GM18508 (cell line): ENCODE measurements around the gene ARSA.
"Not testable (repeated sequence)": the region's sequence is repeated elsewhere in the genome, so short reads cannot be mapped to it uniquely, and the experiment has no call there.

Source experiments
- ATAC-seq: cut with Tn5 transposase; IDR thresholded peaks from one replicate; pipeline ENCODE4 v1.9.1; 2021; ENCODE audit warnings: moderate number of reproducible peaks; ENCODE audit not compliant: insufficient read depth, unreplicated experiment

The ARSA gene

GRCh38 chr22:50627642-50628542, at the start of gene ARSA:
ARSA (minus strand) TSS chr22:50628152; CDS start chr22:50627779, 373 bp downstream.
- ATAC-seq: no peak

DNA sequence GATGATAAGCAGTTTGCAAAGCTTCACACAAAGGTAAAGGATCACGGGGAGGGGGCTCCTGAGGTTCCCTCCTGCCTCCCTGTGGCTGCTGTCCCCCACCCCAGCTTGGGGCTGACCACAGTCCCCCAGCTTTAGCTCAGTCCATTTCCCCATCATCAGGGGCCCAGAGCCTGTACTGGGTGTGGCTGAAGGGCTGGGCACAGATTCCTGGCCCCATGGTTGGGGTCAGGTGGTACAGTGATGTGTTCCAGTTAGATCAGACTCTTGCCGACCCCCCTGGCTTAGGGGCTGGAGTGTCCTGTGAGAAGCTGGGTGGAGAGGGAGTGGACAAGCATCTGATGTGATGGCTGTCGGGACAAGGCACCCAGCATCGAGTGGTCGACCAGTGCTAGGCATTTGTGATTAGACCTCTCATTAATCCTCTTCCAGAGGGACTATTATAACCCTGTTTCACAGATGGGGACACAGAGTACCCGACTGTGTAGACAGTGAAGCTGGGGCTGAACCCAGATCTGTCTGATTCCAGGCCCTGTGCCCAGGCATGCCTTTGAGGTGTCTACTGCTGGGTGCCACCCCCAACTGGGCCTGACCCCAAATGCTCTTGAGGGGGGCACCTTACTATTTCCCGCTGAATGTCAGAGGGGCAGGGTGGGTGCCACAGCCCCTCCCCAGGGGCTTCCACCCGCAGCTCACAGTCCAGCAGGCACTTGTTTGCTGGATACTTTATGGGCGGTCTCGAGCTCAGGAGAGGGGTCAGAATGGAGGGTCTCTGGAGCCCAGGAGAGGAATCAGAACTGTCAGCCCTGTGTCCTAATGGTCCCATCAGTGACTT, 48.9 kb upstream of the ARSA start:
- ATAC-seq: no peak

DNA sequence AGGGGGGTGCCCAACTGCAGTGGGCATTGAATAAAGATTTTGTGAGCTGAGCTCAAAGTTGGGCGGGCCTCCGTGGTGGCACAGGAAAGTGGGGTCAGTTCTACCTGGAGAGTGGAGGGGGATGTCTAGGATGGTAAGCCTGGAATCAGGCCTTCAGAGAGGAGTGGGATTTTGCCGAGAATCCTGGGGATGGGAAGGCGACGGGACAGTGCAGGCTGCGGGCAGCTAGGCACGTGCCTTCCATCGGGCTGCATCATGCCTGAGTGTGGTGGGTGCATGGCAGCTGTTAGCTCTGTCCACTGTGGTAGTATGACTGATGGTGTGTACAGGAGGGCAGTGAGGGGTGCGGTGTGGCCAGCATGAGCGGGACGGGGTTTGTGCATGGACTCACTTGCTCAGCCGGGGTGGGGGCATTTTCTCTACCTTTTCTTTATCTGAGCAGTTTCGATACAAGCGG, 48.3 kb upstream of the ARSA start:
- ATAC-seq: no peak

- no peak for ATAC-seq
These were observed 47.7 kb upstream of the ARSA start for GRCh38 chr22:50675553-50676179.

- ATAC-seq: no peak
These were observed 46.9 kb upstream of the ARSA start for GRCh38 chr22:50674606-50675552.

DNA sequence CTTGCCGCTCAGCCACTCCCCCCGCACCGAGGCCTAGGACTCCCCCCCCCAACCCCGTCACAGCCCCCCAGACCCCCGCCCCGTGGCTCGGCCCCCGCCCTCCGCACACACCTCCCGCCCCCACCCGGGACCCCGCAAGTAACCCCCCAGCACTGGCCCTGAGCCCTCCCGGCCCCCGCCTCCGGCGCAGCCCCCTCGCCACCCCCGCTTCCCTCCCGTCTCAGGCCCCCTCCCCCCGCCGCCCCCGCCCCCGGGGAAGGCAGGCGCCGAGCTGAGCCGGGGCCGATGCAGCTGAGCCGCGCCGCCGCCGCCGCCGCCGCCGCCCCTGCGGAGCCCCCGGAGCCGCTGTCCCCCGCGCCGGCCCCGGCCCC, 46.2 kb upstream of the ARSA start:
- no peak for ATAC-seq

- ATAC-seq: no peak
These were observed 45.5 kb upstream of the ARSA start for GRCh38 chr22:50673231-50674129.

GRCh38 chr22:50672471-50673230, 44.7 kb upstream of the ARSA start, which contains the start of gene SHANK3:
SHANK3 (plus strand) TSS chr22:50672823.
- ATAC-seq: no peak

DNA sequence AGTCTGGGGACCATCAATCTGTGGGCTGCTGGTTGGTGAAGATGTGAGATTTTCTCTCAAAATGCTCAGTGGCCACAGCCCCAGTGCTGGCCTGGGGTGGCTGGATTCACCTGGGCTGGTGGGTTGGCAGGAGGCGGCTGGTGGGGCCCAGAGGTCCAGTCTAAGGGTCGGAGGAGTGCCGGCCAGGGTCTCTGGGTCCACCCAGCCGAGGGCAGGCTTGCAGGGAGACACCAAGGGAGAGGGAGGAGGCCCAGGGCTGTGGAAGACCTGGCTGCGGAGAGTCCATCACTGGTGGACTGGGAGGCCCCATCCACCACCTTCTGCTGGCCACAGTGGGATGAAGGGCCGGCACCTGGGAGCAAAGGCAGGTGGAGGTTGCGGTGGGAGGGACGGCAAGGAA, 44.1 kb upstream of the ARSA start:
- no peak for ATAC-seq

DNA sequence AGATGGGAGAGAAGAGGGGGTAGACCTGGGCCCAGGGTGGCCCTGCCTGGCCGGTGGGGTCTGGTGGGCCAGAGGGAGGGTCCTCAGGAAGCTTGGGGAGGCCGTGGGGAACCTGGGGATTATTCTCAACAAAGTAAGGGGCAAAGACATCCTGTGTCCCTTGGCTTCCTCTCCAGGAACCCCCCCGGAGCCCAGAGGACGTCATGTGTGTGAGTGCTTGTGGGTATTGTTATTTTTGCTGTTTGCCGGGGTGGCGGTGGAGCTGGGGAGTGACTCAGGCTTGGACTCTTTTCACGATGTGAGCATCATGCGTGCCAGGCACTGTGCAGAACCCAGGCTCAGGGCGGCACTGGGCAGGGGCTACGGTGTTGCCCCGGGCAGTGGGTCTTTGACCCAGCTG, 43.7 kb upstream of the ARSA start:
- ATAC-seq: no peak

- ATAC-seq: no peak
These were observed 43.1 kb upstream of the ARSA start for GRCh38 chr22:50670914-50671538.

GRCh38 chr22:50670513-50670912, 42.6 kb upstream of the ARSA start:
- no peak for ATAC-seq

DNA sequence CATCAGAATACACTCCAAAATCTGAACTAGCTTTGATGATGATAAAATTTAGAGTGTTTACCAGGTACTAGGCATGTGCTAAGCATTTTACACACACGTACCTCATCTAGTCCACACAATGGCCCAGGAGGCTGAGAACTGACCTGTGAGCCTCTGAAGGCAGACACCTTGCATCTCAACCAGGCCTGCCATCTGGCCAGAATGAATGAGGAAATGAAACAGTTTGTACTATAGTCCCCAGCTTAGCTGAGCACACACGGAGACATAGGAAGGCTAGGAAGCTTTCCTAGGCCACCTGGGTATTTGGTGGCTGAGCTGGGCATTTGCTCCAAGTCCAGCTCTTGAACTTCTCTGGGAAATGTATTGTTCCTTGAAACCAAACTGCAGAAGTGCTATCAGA, 37.8 kb upstream of the ARSA start:
- no peak for ATAC-seq

- ATAC-seq: no peak
These were observed 37.3 kb upstream of the ARSA start for GRCh38 chr22:50665212-50665611.

DNA sequence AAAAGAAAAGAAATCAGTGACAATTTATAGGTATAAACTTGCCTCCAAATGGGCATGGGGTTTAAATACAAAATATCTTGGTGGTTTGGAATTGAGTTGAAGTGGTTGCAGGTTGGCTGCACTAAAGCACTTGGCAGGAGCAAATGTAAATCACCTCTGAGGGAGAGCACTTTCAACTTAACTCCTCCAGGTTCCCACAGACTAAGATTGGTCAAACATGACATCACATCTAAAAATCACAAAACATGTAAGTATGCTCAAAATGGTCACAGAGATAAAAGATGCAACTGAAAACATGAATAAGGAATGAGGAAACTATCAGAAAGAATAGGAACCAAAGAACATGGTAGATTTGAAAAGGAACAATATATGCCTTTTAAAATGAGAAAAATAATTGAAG, 32.4 kb upstream of the ARSA start:
- no peak for ATAC-seq

GRCh38 chr22:50659711-50660110, 31.8 kb upstream of the ARSA start:
- not testable (repeated sequence) for ATAC-seq

DNA sequence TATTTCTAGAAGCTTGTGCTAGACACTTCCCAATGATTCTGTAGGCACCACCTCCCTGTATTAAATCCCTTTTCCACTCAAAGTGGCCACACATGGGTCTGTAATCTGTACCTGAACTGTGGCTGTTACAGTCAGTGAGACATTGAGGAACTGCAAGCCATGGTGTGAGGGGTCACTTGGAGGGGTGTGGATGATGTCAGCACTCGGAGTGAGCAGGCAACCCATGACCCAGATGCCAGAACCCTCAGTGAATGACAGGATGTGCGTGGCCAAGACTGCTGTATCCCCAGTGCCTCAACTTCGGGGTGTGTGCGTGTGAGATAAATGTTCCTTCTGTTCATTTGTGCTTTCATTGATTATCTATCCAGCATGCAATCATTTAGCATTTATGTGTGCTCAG, 30.0 kb upstream of the ARSA start:
- ATAC-seq: no peak
